Measurements from ENCODE around the gene GNAI3.
A peak's percentile ranks its signal among the peaks of the same experiment; 100 is the strongest.

Gene GNAI3

DNA sequence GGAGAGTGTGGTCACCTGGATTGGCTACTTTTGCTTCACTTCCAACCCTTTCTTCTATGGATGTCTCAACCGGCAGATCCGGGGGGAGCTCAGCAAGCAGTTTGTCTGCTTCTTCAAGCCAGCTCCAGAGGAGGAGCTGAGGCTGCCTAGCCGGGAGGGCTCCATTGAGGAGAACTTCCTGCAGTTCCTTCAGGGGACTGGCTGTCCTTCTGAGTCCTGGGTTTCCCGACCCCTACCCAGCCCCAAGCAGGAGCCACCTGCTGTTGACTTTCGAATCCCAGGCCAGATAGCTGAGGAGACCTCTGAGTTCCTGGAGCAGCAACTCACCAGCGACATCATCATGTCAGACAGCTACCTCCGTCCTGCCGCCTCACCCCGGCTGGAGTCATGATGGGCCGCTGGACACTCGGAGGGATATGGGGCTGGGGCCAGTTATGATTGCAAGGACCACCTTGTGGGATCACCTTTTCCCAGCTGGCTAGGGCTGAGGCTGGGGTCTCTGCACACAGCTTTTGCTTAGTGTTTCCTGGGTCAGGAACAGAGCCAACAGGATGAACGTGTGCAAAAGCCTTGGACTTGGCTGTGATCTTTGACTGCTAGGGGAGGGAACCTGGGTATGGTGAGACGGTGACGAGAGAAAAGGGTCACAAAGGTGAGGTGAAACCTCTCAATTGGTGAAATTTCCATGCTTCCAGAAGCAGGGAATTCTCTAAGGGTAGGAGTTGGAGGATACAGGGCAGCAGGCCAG is 4.3 kb upstream of the GNAI3 start:
- DNase-seq: no peak

DNA sequence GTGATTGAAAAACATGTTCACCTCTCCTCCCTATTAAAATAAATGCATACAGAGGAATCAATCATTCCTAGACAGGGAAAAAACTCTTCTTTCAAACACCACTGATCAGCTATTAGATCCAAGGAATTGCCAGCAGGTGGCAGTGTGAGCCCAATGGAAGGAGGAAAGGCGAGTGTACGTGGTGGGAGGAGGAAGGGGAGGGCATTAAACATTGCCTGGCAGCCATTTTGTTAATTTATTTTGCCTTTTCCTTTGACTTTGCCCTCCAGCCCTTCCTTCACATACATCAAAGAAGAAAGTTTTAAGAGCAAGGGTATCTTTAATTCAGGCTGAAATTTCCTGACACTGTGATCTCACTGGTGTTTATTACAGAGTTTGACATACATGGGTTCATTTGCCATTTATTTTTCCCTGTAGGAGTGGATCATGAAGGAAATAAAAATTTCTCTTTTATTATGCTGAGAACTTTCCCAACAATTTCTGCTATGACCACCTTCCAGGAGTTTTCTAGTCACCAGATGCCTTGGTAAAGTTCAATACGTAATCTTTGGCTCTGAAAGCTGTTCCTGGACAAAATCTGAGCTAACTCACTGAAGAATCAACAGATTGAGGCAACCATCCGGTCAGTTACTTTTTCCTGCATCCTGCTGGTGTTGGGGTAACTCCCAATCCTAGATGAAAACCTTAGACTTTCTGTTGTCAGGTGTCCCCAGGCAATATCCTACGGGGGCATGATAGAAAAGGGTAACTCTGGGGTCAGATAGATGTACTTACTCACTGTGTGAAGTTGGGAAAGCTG is 1.9 kb upstream of the GNAI3 start:
- peak; percentile 70 for DNase-seq

DNA sequence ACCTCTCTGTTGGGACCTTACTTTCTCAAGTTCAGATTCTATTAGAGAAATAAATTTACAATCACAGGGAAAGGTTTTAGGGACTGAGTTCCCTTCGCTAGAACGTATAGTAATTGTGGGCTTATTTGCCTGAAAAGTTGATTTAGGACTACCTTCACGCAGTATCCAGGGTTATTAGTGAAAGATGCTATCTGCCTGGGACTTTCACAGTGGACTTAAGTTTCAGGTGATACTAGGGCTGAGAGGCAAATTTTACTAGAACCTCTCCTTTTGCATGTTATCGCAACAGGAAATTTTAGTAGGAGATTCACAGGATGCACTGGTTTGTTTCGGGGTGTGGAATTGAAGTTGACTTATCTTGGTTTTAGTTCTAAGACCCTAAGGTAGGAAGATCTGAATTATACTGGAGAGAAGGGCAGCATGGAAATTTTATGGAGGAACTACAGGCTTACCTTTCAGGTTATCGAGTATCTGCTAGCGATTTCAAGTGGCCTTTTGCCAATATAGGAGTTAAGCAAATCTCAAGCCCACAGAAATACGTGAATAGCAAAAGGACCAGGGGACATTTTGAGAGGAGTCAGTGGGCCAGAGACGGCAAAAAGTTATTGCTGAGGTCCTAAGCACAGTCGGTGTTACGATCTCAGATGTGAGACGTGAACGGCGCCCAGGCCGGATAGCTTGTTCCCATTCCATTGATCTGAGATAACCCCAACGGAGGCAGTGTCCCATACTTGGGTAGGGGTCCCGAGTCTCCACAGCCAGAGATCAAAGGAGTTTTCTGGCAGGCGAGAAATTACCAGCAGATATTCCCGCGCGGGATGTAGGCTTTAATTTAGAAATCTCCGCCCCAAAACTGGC is 723 bp upstream of the GNAI3 start:
- no peak for DNase-seq

DNA sequence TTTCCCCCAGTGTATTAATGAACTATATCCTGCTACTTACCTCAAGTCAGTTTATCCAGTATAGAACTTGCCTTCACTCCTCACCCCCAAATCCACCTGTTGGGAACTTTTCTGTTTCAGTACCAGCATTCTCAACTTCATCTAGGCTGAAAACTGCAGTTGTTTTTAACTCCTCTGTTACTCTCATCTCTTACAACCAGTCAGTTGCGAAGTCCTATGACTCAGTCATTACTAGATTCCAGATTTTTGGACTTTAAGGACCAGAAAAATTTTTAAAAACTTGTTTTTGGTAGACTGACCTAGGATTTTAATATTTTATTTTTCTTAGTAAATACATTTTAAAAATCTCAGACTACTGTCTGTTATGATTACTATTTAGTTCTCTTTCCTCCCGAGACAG is 8.1 kb downstream of the GNAI3 start:
- no peak for DNase-seq

DNA sequence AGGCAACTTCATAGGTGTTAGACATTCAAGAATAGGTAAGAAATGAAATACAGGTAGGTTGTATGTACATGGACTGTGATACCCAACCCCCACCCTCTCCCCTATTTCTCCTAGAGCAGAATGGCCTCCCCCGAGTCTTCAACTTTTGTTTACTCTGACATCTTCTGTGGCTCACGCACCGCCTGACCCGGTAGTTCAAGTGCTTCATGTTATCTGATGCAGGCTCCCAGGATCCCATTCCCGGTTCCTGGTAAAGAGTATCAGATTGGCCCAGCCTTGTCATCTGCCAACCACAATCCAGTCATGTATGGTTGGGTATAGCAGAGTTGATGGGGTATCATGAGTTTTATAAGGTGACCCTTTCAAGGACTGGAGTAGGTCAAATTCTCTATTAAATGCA is 9.1 kb downstream of the GNAI3 start:
- no peak for DNase-seq

DNA sequence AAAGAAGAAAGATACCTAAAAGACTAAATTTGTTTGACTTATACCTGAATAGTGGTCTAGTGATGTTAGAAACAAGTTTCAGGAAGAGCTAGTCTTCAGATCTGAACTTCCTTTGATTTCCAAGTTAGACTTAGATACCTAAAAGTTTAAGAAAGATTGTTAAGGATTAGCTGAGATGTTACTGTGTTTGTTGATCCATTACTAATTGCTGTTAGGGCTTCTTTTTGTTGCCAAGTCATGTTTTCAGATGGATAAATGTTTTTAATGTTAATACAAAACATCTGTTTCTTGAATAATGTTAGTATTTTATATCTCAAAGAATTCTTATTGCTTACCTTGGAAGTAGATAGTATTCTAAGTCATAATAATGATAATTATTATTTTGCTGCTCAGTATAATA is 11.6 kb downstream of the GNAI3 start:
- DNase-seq: no peak

DNA sequence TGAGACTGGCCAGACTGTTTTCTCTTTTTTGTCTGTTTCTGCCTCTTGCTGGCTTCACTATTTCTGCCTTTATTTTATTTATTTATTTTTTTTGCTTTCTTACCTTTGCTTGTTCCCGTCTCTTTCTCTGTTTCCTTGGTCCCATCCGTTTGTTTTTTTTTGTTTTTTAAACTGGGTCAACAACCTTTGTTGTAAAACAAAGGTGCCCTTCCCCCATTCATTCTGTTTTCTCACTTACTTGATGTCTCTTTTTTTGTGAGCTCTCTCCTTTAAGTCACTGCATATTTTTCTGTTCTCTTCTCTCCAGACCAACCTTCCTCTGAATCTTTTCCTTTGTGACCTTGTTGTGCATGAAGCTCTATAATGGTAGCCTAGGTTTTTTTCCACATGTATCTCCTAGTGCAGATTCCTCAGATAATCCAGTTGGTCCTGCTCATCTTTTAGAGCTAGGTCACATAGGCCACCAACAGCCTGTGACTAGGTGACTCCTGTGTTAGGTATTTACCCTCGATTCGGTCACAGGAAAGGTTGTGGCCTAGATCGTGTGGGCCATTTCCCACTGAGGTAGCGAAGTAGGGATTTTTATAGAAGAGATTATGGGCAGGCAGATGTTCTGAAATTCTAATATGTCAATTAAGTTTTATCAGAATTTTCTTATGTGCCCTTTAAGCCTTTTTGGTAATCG is 15.9 kb downstream of the GNAI3 start:
- no peak for DNase-seq

DNA sequence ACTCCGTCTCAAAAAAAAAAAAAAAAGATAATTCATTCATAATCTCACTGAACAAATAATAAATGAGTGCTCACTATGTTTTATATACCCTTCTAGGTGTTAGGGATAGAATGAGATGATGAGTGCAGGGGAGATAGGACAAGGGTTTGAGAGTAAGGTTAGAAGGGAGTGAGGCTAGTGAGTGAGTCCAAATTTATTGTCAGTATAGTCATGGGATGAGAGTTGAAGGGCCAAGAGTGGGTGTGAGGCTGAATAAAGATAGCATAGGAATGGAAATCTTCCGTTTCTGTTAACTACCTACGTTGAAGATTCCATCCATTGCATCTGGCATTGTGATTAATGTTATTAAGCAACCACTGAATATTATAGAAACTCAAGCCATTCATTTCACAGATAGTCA is 16.8 kb downstream of the GNAI3 start:
- DNase-seq: no peak

DNA sequence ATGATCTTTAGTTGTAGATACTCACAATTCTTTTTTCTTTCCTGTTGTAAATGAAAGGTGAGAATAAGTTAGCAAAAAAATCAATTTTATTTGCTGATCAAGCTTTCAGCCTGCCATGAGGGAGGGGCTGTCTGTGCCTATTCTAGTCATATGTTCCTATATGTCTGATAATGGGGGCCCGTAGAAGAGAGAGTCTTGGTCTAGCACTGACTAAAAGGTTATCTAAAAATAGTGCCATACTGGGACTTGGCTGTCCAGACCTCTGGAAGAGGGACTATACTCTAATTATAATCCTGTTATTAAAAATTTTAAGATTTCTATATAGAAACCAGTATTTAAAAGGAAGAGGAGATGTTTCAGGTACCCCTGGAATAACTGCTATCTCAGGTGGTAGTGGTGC is 18.6 kb downstream of the GNAI3 start:
- DNase-seq: no peak

DNA sequence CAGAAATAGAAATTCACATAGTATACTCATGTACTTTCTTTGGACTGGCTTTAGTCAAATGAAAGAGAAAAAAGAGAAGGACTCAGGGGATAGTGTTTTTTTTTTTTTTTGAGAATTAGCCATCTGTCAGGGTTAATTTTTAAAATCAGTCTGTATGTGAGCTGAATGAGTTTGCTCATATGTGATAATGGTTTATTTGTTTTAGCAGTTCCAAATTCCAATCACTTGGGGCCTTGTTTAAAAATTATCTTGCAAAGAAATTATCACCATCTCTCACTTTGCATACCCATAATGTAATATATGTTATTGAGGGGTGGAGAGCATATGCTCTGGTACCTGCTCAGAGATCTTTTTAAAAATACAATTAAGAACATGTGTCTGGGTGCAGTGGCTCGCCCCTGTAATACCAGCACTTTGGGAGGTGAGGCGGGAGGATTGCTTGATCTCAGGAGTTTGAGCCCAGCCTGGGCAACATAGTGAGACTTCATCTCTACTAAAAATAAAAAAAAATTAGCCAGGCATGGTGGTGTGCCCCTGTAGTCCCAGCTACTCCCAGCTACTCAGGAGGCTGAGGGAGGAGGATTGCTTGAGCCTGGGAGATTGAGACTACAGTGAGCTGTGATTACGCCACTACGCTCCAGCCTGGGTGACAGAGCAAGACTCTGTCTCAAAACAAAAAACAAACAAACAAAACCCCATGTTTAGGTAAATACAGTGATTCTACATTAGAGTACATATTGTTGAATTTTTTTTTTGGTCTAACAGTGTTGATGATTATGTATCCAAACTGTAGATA is 19.7 kb downstream of the GNAI3 start:
- DNase-seq: no peak

DNA sequence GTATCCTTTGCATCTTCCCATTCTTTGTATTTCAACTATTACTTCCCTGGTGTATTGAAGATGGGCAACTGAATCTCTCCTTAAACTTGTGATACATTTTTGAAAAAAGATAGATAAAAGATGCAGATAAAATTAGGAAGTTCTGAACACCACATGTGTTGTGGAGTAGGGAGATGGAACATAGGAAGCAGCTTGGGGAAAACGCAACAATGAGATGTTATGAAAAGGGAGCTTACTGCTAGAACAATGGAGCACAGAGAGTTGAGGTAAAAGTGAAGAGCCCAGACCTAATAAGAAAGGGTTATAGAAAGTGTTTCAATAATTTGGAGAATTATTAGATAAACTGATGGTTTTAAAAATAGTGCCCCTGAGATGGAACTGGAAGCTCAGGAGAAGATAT is 20.9 kb downstream of the GNAI3 start:
- DNase-seq: no peak

DNA sequence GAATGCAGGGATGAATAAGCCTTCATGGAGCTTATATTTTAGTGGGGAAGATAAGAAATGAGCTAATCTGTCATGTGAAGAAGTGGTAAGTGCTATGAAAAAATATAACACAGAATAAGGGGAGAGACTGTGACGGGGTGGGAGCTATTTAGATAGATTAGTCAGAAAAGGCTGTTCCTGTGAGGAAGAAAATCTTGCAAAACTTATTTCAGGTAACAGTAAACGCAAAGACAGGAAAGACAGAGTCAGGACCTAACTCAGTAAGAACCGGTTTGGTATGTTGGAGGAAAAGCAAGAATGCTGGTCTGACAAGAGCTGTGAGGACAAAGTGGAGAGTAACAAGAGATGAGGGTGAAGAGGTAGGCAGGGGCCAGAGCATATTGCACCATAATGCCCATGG is 22.0 kb downstream of the GNAI3 start:
- DNase-seq: no peak

DNA sequence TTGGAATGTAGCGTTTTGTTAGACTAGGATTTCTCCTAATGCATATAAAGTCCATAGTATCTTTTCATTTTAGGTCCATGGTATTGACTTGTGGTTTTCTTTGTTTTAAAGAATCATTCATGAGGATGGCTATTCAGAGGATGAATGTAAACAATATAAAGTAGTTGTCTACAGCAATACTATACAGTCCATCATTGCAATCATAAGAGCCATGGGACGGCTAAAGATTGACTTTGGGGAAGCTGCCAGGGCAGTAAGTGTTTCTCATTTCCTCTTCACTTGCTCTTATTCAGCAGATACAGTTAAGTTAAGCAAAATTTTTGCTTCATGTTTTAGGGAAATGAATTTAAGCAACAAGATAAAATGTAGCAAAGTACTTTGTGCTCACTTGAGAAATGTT is 25.4 kb downstream of the GNAI3 start:
- DNase-seq: no peak

DNA sequence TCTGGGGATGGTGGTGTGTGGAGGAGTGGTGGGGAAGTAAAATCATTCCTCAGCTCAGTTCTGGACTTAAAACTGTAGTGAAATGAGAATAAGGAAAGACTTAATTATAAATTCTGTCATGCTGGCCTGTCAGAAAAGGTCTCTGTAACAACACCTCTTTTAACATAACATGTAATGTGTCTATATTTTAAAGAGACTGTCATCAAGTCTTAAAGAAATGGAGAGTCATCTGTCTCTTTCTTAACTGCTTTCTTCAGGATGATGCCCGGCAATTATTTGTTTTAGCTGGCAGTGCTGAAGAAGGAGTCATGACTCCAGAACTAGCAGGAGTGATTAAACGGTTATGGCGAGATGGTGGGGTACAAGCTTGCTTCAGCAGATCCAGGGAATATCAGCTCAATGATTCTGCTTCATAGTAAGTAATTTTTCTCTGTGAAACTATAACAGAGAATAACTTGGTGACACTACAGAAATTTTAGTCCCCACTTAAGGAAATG is 30.6 kb downstream of the GNAI3 start:
- no peak for DNase-seq

DNA sequence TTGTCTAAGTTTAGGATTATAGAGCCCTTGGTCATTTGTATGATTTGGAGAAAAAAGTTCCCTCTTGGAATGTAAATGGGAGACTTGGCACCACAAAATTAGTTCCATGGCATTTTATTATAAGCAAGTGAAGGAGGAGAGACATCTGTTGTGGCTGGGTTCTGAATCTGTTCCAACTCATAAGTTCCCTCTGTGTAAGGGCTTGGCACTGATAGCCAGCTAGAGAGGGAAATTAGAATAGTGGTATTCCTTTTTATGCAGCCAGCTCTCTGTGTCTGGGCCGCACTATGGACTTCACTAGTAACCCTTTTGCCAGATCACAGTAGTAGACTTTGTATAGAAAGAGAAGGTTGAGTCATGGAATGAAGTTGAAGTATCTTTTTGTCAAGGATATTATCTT is 31.1 kb downstream of the GNAI3 start:
- no peak for DNase-seq

DNA sequence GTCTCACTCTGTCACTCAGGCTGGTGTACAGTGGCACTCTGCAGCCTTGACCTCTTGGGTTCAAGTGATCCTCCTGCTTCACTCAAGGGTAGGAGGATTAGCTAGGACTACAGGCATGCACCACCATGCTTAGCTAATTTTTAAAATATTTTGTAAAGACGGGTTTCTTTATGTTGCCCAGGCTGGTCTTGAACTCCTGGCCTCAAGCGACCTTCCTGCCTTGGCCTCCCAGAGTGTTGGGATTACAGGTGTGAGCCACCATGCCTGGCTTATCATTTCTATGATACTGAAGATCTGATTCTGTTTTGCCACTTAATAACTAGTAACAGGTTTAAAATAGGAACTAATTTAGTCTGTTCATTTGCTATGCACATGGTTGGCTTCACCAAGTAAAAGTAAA is 33.6 kb downstream of the GNAI3 start:
- no peak for DNase-seq

DNA sequence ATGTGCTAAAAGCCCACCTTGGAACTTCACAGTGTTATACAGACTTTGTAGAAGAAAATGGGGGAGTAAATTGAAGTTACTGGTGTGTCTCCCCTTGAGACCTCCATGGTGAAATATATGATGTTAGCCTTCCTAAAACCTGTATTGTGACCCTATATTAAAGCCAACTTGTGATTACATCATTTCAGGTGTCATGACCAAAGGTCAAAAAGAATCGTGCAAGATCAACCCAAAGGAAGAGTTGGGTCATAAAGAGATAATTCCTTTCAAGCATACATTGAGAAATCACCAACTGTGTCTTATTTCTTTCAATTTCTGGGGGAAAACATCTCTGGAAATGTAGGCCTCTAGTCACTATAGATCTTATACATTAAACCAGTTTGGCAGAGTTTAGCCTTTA is 36.4 kb downstream of the GNAI3 start:
- DNase-seq: no peak

DNA sequence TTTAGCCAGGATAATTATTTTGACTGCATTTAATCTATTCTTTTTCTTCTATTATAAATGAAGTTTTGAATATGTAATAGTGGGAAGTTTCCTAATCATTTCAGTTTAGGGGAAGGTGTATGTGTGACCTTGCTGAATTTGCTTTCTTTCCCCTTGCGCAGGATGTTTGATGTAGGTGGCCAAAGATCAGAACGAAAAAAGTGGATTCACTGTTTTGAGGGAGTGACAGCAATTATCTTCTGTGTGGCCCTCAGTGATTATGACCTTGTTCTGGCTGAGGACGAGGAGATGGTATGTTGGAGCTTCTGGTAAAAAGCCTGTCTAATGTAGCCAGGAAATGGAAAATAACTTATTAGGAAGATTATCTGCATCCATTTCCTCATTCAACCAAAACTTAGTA is 37.6 kb downstream of the GNAI3 start:
- no peak for DNase-seq

DNA sequence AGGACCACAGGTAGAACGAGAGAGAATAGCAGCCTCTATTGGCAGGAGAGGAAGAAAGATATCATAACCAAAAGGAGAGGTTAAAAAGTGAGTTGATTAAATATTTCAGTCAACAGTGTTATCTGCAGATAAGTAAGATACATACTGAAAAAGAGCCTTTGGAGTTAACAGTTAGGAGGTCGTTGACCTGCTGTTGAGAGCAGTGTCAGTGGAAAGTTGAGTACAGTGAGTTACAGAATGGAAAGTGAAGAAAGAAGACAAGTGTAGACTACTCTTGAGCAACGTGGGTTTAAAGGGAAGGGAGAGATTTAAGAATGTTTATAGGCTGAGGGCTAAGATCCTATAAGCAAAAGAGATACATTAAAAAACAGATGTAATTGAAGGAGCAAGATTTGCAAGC is 40.8 kb downstream of the GNAI3 start:
- no peak for DNase-seq

DNA sequence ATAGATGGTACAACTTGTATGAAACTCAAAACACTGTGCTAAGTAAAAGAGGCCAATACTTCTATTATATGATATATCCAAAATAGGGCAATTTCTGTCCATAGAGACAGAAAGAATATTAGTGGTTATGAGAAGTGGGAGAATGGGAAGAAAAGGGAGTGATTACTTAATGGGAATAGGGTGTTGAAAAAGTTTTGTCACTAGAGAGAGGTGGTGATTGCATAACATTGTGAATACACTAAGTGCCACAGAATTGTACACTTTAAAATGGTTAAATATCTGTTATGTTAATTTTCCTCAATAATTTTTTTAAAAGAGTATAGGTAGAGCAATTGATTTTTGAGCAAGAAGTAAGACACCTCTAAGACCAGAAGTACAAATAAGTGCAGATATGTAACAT is 41.3 kb downstream of the GNAI3 start:
- no peak for DNase-seq

DNA sequence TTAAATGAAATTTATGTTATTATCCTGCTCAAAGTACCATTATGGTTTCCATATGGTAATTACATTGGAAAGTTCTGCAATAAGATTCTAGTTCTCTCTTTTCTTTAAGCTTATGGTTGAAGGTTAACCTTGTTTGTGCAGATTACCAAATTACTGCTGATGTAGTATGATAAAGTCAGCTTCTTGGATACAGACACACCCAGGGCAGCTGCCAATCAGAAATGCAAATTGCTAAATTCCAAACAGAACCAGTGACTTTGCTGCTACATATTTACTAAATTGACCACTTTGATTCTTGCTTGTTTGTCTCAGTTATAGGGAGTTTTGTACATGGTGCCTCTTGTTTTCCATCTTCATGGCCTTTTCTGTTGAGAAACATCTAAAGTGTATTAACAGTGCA is 44.5 kb downstream of the GNAI3 start:
- no peak for DNase-seq

DNA sequence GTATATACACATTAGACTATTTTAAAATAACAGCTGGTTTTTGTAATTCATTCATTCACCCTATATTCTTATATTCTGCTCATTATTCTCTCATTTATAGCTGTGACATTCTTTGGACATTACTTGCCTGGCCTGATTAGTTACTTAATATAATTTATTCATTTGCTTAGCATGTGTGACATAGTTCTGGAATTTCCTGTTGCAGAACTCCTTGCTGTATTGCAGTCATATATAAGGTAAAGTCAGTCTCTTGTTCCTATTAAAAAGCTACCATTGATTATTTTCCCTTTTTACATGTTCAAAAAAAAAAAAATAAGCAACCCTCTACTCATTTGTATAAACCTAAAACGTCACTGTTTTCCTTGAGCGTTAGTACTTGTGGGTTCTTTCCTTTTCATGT is 47.1 kb downstream of the GNAI3 start:
- DNase-seq: no peak
